NOMO-1 treated with dmso at 0.1 percent for 144 hours (cell line): Measurements from ENCODE around the gene HGFAC.
"Not testable (repeated sequence)": the region's sequence is repeated elsewhere in the genome, so short reads cannot be mapped to it uniquely, and the experiment has no call there.

ENCODE experiments used
- DNase-seq: peaks from one replicate; lab custom pipeline; 2025; ENCODE audit not compliant: unreplicated experiment; lab: John Stamatoyannopoulos, UW

Gene HGFAC

DNA sequence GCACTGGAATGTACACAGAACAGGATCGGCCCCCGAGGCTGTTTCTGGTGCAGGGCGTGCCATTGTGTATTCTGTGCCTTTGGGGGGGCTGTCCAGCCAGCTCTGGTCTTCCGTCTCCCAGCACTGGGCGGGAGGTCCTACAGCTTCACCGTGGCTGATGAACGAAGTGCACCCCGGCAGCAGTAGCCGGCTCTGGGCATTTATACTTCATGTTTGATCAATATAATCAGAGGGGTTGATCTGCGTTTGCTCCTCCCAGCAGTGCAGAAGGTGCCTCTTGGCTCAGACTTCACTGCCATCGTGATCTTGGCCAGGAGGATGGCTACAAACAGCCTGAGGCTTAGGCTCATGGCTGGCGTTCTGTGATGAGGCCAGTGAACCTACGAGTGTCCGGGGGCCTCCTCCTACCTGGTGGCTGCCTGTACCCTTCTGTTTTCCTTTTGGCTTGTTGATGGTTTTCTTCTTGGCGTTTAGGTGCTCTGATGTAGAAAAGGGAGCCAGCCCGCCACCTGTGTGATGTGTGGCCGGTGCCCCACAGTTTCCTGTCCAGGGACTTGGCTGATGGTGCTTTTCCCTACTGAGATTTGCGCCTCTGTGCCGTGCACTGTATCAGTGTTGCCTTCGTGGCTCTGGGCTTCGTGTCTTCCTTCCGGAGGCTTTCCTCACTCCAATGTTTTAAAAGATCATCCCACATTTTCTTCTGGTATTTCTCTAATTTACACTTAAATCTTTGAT is 31.2 kb upstream of the HGFAC start:
- no peak for DNase-seq

GRCh38 chr4:3411190-3411589 is 30.6 kb upstream of the HGFAC start:
- not testable (repeated sequence) for DNase-seq

DNA sequence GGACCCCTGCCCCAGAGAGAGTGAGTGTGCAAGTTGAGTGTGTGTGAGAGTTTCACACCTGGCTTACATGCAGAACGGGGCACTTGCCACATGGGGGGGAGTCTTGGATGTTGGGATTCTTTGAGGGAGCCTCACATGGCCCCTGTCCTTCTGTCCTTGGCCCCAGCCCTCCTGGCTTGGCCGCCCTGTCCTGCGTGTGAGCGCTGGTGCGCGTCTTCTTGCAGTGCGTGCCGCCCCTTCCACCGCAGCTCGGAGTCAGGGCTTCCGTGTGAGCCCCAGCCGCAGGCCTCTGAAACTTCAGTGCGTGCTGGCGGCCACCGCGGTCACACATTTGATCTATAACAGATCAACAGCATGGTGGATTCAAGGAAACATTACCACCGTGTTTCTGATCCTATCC is 30.1 kb upstream of the HGFAC start:
- no peak for DNase-seq

DNA sequence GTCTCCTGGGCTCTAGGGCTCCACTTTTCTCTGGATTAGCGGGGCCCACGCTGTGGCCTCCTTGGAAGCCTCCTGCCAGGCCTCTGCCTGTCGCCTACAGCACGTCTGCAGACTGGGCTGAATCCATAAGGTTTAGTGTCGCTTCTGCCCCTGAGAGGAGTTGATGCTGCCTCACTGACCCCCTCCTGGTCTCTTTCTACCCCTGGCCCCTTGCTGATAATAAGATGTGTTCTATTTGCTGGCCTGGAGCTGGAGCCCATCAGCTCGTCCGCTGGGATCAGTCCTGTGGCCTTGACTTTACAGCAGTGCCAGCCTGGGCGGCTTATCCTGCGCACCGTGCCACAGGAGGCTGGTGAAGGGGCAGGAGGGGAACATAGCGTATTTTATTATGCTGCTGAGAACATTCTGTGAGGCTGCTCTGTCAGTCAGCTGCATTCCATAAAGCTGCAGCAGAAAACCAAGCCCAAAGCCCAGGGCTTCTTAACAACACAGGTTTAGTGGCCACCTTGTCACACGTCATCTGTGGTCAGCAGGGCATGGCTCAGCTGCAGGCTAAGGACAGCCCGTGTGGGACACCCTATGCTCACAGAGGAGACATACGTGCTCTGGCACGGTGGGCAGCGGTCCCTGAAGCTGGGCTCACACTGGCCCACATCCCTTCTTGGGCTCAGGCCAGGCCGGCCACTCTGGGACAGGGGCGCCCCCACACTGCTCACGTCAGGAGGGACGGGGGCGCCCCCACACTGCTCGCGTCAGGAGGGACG is 29.3 kb upstream of the HGFAC start:
- no peak for DNase-seq

GRCh38 chr4:3413217-3413671 is 28.5 kb upstream of the HGFAC start:
- no peak for DNase-seq

- no peak for DNase-seq
Measured at GRCh38 chr4:3413675-3414420, 27.9 kb upstream of the HGFAC start.

DNA sequence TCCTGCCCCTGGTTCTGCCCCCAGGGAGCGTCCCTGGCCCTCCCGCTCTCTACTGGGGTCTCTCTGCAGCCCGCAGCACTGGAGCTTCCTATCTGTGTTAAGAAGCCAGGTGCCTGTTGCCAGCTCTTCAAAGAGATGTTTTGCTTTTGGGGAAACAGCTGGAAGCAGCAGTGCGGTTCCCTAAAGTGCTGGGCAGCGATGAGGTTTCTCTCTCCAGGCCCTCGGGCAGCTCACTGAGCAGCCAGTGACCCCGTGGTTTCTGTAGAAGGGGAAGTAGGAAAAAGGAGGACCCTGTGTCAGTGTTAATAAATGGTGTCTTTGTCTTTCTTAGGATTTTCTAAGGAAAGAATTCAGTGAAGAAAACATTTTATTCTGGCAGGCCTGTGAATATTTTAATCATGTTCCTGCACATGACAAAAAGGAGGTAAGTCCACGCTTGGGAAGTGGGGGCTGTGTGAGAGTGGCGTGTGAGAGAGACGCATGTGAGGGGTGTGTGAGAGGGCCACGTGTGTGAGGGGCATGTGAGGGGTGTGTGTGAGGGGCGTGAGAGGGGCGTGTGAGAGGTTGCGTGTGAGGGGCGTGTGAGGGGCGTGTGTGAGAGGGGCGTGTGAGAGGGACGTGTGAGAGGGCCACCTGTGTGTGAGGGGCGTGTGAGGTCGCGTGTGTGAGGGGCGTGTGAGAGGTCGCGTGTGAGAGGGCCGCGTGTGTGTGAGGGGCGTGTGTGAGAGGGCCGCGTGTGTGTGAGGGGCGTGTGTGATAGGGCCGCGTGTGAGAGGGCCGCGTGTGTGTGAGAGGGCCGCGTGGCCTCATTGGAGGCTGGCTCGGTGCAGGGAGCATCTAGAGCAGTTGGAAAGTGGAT is 27.1 kb upstream of the HGFAC start:
- DNase-seq, result peak; percentile 18

DNA sequence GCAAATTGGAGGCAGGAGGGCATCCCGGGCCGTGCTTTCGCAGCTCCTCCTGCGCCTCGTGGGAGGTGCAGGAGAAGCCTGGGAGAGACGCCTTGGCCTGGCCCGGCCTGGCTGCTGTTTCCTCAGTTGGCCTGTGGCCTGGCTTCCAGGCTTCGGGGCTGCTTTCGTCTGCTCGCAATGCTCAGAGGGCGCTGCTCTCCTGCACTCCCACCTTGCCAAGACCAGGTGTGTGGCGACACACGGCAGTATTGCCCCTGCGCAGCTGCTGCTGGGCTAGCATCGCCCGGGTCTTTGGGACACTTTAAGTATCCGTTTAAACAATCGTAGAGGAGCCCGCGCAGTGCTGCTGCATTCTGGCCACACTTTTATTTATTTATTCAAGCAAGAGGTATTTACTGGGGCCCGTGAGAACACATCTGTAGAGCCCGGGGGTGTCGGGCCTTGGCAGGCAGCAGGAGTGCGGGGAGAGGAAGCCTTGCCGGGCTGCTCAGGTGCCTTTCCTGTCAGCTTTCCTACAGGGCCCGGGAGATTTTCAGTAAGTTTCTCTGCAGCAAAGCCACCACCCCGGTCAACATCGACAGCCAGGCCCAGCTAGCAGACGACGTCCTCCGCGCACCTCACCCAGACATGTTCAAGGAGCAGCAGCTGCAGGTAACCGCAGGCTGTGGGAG is 26.2 kb upstream of the HGFAC start:
- no peak for DNase-seq

DNA sequence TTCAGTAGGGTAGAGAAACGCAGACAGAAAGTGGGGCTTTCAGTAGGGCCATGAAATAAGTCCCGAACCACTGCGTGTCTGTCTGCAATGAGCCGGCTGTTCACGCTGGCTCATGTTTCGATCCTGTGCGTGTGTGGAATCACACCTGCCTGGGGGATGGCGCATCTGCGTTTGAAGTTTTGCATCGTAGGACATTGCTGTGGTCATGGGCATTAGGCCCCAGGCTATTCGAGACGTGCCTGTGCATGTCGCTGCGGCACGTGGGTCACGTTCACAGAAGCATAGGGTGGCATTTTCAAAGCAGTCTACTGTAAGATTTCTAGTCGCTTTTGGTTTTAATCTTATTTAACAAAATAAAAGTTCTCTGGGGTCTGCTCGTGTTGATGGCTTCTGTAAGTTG is 25.5 kb upstream of the HGFAC start:
- DNase-seq, result no peak

- DNase-seq, result no peak
Measured at GRCh38 chr4:3416821-3417221, 24.9 kb upstream of the HGFAC start.

GRCh38 chr4:3417448-3417847 is 24.3 kb upstream of the HGFAC start:
- DNase-seq, result no peak

GRCh38 chr4:3418029-3418762 is 23.6 kb upstream of the HGFAC start:
- no peak for DNase-seq

GRCh38 chr4:3419836-3420605 is 21.7 kb upstream of the HGFAC start:
- no peak for DNase-seq

GRCh38 chr4:3420606-3420955 is 21.2 kb upstream of the HGFAC start:
- no peak for DNase-seq

DNA sequence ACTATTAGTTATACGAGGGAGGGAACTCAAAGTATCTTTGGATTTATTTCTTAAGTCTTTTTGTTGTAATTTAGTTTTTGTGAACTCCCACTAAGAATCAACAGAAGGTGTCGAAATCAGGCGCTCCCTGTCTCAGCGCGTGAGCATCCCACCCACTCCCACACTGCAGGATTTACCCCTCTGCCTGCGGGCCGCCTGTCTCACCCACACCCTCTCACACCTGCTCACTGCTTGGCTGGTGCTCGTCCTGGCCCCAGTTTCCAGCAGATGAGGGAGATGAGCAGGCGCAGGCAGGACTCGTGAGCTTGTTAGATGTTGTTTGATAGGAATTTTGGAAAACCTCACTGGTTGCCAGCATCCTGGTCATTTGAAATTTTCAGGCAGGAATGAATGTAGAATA is 20.8 kb upstream of the HGFAC start:
- no peak for DNase-seq

GRCh38 chr4:3421470-3421869 is 20.3 kb upstream of the HGFAC start:
- DNase-seq, result no peak

DNA sequence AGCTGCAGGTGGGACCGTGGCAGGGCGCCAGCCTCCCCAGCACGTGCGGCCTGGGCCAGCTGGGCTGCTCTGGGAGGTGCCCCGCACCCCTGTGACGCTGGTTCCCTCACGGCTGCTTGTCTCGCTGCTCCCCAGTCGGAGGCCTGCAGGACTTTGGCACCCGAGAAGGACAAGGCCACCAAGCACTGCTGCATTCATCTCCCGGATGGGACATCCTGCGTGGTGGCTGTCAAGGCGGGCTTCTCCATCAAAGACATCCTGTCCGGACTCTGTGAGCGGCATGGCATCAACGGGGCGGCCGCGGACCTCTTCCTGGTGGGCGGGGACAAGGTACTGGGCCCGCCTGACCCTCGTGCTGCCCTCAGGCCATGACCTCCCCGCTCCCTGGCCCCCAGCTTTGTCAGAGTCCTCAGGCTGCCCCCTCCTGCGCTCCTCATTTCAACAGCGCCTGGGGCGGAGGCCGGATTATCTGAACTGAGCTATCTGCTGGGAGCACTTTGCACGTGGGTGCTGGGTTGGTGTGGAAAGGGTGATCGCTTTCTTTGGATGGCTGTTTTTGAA is 19.4 kb upstream of the HGFAC start:
- DNase-seq, result no peak

- DNase-seq, result no peak
Measured at GRCh38 chr4:3422808-3423297, 18.9 kb upstream of the HGFAC start.

DNA sequence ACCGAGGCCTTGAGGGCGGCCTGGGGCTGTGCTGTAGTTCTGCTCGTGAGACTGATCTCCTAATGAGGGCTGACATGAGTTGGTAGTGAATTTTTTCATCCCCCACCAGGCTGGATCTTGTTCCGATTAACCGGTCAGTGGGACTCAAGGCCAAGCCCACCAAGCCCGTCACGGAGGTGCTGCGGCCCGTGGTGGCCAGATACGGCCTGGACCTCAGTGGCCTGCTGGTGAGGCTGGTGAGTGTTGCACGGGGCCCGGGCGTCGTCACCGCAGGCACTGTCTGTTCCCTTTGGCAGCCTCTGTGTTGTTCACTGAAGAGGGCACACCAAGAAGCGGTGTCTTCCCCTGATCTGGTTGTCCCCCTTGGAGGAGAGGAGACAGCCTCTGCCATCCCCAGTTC is 18.4 kb upstream of the HGFAC start:
- no peak for DNase-seq
